OCI-LY7 (cell line): ENCODE measurements around the gene ANKRD39.

Experiments
- EZH2phosphoT487 ChIP-seq: fragments of 200-600 bp; sonication (generic); IDR thresholded peaks from 2 replicates; pipeline ENCODE4 v1.6.1; 2018; ENCODE audit warnings: low read depth, borderline replicate concordance, mild to moderate bottlenecking, mixed run types, antibody characterized with exemption, low read length, moderate library complexity, mixed read lengths
- TF ChIP-seq, protein P1 (sequence below): fragments of 200-600 bp; sonication (generic); conservative IDR thresholded peaks from 2 replicates; pipeline ENCODE4 v1.5.1; 2014; ENCODE audit warnings: mild to moderate bottlenecking, antibody characterized with exemption, low read length, moderate library complexity, mixed read lengths

DNA sequence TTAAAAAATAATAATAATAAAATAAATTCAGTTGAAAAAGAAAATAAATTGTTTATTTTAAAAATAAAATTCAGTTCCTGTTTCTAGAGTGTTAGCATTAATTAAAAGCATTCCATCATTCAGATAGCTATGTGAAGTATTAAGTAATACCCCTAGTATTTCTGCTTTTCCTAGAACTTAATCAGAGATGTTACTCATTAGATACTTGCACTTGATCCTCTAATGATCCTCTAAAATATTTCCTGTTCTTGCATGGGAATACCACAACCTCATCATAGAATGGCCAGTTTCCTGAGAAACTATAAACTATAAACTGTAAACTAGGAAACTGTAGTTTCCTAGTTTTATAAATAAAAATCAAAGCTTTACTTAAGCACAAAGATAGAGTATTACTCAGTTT, 52.8 kb downstream of the ANKRD39 start:
- TF ChIP-seq, protein P1, sequence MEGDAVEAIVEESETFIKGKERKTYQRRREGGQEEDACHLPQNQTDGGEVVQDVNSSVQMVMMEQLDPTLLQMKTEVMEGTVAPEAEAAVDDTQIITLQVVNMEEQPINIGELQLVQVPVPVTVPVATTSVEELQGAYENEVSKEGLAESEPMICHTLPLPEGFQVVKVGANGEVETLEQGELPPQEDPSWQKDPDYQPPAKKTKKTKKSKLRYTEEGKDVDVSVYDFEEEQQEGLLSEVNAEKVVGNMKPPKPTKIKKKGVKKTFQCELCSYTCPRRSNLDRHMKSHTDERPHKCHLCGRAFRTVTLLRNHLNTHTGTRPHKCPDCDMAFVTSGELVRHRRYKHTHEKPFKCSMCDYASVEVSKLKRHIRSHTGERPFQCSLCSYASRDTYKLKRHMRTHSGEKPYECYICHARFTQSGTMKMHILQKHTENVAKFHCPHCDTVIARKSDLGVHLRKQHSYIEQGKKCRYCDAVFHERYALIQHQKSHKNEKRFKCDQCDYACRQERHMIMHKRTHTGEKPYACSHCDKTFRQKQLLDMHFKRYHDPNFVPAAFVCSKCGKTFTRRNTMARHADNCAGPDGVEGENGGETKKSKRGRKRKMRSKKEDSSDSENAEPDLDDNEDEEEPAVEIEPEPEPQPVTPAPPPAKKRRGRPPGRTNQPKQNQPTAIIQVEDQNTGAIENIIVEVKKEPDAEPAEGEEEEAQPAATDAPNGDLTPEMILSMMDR: no peak
- TF ChIP-seq EZH2phosphoT487: no peak
